NCI-H774 (cell line): ENCODE measurements around the gene SYNJ2.

Experiments
- DNase-seq: peaks from one replicate; lab custom pipeline; 2025; lab: John Stamatoyannopoulos, UW

SYNJ2 gene

GRCh38 chr6:158027590-158028285 is 46.1 kb downstream of the SYNJ2 start:
- no peak for DNase-seq

- DNase-seq = no peak
Measured at GRCh38 chr6:158028421-158028820, 46.8 kb downstream of the SYNJ2 start.

- no peak for DNase-seq
Measured at GRCh38 chr6:158028876-158029275, 47.2 kb downstream of the SYNJ2 start.

- DNase-seq = no peak
Measured at GRCh38 chr6:158029668-158030230, 48.1 kb downstream of the SYNJ2 start.

GRCh38 chr6:158030380-158031300 is 49.0 kb downstream of the SYNJ2 start:
- DNase-seq = no peak

- DNase-seq = no peak
Measured at GRCh38 chr6:158031381-158032353, 50.0 kb downstream of the SYNJ2 start.

GRCh38 chr6:158032354-158032733 is 50.7 kb downstream of the SYNJ2 start:
- no peak for DNase-seq

- no peak for DNase-seq
Measured at GRCh38 chr6:158033077-158033750, 51.6 kb downstream of the SYNJ2 start.

- DNase-seq = no peak
Measured at GRCh38 chr6:158033751-158034702, 52.4 kb downstream of the SYNJ2 start.

GRCh38 chr6:158036261-158036660 is 54.6 kb downstream of the SYNJ2 start:
- DNase-seq = no peak

GRCh38 chr6:158037021-158037420 is 55.4 kb downstream of the SYNJ2 start:
- no peak for DNase-seq

GRCh38 chr6:158037771-158038170 is 56.1 kb downstream of the SYNJ2 start:
- DNase-seq = no peak

GRCh38 chr6:158038291-158039177 is 56.9 kb downstream of the SYNJ2 start:
- DNase-seq = no peak

- DNase-seq = no peak
Measured at GRCh38 chr6:158039178-158039557, 57.5 kb downstream of the SYNJ2 start.

GRCh38 chr6:158039571-158040050 is 57.9 kb downstream of the SYNJ2 start:
- no peak for DNase-seq

- no peak for DNase-seq
Measured at GRCh38 chr6:158040051-158040803, 58.6 kb downstream of the SYNJ2 start.

- DNase-seq = no peak
Measured at GRCh38 chr6:158040804-158041347, 59.2 kb downstream of the SYNJ2 start.

- DNase-seq = no peak
Measured at GRCh38 chr6:158041370-158041769, 59.7 kb downstream of the SYNJ2 start.
